ENCODE results near the gene RUNX2.

DNA sequence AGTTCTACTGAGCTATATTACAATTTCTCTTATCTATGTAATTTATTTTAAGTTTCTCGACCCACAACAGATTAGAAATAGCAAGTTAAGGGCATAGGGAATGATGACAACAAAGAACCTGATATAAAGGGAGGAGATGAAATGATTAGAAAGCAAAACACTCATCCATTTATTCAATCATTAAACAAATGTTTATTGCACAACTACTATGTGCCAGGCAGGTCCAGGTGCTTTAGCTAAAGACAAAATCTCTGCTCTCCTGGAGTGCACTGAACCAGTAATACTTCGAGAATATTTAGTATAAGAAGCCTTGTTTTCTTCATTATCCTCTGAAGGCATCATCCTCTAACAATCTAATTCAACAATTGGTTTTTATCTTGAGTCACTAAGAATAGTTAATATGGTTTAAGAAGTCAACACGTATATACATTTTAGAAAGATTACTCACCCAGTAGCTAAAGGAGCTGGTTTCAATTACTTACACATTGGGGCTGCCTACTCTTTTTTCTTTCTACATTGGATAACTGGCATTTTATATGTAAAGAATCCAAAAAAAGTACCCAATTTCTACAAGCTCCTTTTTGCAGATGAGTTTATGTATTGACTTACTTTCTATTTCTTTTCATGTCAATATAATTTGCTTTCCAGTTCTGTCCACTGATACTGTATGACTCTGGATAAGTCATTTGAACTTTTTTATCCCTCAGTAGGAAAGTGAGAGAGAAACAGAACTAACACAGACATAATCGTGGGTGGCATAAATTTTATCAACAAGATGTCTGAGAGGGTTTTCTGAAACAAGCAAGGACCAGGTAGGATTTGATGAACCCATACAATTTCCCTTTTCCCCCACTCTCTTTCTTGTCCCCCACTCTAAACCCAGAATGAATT lies 375.0 kb downstream of the RUNX2 start:
- no peak for TF ChIP-seq CTCF (IDR thresholded peaks at IDR 0.05 in 4 of 5, conservative IDR thresholded peaks at IDR 0.05 in 1 of 5)
- TF ChIP-seq POLR2A (IDR thresholded peaks at IDR 0.05) = no peak

All from gastrocnemius medialis (tissue), 4 donors.